GM18505 (cell line): ENCODE data around the gene PLCB1.

Experiments used
- ATAC-seq: cut with Tn5 transposase; IDR thresholded peaks from one replicate; pipeline ENCODE4 v1.9.1; 2021; ENCODE audit not compliant: unreplicated experiment
- POLR2A ChIP-seq: IDR thresholded peaks from 4 replicates; pipeline ENCODE4 v1.6.1; 2011; ENCODE audit warnings: borderline replicate concordance; ENCODE audit not compliant: insufficient read depth, insufficient read length; ENCODE audit errors: extremely low read depth

The PLCB1 gene

GRCh38 chr20:8693709-8694108 is 561.6 kb downstream of the PLCB1 start:
- ATAC-seq = no peak
- no peak for TF ChIP-seq POLR2A

DNA sequence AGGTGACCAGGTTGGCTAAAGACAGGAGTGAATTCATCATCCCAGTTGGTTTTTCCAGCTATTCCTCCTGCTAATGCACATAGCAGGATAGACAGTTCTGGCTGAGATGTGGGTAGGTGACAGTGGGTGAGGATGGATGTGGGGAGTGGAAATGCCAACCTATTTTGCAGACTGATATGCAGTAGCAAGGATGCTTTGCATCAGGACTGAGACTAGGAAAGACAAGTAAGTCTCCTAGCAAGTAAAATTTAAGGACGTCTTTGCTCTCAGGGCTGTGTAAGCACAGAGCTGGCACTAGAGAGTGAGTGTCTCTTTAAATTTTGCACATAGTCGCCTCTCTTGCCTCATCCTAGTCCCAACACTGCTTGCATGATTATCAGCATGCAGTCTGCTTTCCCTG is 568.7 kb downstream of the PLCB1 start:
- no peak for ATAC-seq
- TF ChIP-seq POLR2A = no peak

- ATAC-seq = no peak
- TF ChIP-seq POLR2A = no peak
Observed at GRCh38 chr20:8706961-8707700, 575.1 kb downstream of the PLCB1 start.

DNA sequence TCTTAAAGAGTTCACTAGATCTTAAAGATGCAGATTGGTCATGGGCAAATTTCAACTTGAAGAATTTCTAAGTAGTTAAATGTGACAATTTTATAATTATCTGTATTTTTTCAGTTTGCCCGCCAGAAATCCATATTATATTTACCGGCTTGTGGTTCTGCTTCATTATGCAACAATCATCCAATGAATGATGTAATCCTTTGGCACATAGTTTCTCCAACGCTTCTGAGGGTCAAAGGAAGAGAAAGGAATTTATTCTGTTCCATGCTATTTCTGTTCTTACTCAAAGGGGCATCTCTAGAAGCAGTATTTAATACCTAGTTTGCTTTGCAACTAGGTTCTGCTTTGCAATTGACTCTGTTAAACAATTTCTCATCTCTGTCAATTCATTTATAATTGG is 577.6 kb downstream of the PLCB1 start:
- TF ChIP-seq POLR2A = no peak
- no peak for ATAC-seq

- no peak for ATAC-seq
- TF ChIP-seq POLR2A = no peak
Observed at GRCh38 chr20:8711501-8711900, 579.4 kb downstream of the PLCB1 start.

DNA sequence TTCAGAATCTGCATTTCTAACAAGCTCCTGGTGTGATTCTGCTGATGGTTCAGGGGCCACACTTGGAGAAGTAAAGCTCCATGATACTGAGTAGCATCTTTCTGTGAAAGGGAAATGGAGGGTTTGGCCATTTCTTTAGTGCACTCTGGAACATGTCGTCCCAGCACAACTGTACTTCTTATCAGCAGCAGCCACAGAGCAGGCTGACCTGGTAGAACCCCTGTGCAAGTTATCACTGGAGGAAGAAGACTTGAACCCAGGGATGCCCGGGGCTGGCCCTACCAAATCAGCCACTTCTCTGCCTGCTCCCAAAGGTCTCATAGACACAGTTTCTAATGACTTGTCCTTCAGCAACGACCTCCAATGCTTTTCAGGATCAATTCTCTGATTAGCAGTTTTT is 582.1 kb downstream of the PLCB1 start:
- no peak for ATAC-seq
- TF ChIP-seq POLR2A = no peak

- TF ChIP-seq POLR2A = no peak
- ATAC-seq = no peak
Observed at GRCh38 chr20:8718279-8718678, 586.2 kb downstream of the PLCB1 start.

- no peak for TF ChIP-seq POLR2A
Observed at GRCh38 chr20:8720089-8720488, 588.0 kb downstream of the PLCB1 start.

DNA sequence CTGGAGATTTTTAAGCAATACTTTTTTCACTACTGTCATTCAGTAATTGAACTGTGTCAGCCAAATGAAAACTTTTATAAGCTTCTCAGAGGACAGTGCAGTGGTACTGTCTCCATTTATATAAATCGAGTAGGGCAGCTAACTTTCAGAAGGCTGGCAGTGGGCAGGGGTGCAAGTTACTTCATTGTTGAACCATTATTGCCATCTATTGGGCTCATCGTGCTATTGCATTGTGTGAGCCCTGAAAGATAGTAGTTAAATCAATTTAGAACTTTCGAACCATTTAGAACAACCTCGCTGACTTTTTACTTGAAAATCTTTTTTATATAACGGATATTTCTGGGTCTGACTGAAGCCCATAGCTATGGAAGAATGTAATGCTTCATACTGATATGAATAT is 589.0 kb downstream of the PLCB1 start:
- TF ChIP-seq POLR2A = no peak
- no peak for ATAC-seq

More at GRCh38 chr20:8720089-8720488, 588.0 kb downstream of the PLCB1 start:
- no peak for ATAC-seq

DNA sequence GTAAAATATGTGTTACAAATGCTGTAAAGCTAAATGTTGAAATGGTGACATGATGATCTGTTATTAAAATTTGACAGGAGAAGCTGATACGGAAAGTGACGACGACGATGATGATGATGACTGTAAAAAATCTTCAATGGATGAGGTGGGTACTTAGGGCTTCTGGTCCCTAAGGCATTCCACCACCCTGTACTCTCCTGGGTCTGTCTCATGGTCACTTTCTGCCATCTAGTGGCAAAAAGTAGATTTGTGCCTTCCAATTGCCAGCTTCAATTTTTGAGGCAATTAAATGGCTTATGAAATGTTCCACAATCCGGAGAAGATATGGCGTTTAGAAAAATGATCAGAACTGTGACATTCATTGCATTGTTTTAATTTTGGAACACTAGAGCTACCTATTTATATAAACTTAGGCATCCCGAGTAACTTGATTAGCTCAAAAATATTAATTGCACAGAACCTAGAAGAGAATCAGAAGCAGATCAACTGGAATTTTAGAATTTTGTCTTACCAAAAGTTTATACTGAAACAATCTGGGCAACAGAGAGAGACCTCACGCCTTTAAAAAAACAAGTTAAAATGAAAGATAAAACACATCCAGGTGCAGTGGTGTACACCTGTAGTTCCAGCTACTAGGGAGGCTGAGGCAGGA is 590.3 kb downstream of the PLCB1 start:
- no peak for TF ChIP-seq POLR2A
- ATAC-seq = peak; percentile 82

DNA sequence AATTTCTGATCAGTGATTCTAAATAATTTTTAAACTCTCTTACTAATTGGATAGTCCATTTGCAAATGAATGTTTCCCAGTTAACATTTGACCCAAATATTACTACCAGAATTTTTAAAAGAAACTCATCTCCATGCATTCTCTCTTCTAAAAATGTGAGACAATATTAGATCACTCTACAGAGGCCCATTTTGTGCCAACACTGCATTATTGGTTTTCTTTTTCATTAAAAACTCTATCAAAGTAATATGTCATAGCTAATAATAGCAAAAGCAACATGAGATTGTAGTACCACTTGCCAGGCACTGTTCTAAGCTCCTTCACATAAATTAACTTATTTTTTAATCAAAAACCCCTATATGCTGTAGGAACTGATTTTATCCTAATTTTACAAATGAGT is 591.2 kb downstream of the PLCB1 start:
- no peak for ATAC-seq
- no peak for TF ChIP-seq POLR2A

DNA sequence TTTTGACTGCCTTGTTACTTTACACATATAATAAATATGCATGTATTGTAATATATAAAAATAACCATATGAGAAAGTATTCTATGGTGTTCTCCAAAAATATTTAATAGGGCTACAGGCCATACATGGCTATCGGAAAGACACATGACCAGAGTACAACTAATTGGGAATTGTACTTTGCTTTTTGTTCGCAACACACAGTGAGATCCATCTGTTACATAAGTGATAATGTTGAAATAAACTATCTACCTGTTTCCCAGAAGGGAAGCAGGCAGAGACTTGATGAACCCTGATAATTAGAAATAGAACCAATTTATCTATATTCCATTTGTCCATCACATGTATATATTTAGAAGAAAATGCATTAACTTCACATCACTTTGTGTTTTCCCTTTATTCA is 592.8 kb downstream of the PLCB1 start:
- TF ChIP-seq POLR2A = no peak
- no peak for ATAC-seq

DNA sequence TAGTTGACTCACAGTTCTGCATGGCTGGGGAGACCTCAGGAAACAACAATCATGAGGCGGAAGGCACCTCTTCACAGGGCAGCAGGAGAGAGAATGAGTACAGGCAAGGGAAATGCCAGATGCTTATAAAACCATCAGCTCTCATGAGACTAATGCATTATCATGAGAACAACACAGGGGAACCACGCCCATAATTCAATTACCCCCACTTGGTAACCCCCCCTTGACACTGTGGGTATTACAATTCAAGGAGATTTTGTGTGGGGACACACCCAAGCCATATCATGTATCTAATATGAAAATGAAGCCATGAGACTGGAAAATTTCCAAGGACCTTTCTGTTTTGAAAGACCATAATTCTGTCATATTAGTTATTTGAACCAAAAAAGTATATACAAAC is 594.4 kb downstream of the PLCB1 start:
- no peak for TF ChIP-seq POLR2A
- ATAC-seq = no peak

- no peak for TF ChIP-seq POLR2A
- ATAC-seq = no peak
Observed at GRCh38 chr20:8735014-8735413, 602.9 kb downstream of the PLCB1 start.

DNA sequence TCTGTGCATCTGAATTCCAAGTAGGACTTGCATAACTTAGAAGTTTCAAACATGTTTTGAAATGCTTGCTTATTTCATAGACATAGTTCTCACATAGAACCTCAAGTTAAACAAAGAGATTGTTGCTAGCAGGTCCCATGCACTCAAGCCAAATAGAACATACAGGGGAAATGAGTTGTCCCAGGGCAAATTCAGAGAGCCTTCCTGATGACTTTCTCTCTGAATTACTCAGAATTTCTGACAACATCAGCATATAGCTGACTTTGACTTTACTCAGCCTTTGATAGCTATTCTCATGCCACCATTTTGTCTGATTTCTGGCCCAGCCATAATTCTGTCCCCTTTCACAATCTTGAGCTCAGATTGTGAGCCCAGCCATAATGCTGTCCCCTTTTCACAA is 603.6 kb downstream of the PLCB1 start:
- no peak for TF ChIP-seq POLR2A
- ATAC-seq = no peak

GRCh38 chr20:8740265-8740664 is 608.2 kb downstream of the PLCB1 start:
- no peak for TF ChIP-seq POLR2A
- peak; percentile 80 for ATAC-seq
